Gastrocnemius medialis (tissue), 4 donors: ENCODE measurements around the gene BPHL. TPM values are rescaled to one million over a fixed set of nuclear protein-coding genes. Genes with fewer than 3 reads are reported as not detected.
"Not testable (repeated sequence)": the region's sequence is repeated elsewhere in the genome, so short reads cannot be mapped to it uniquely, and the experiment has no call there.

Experiments used
- ATAC-seq, 2 donors: fragments of 150-250 bp; one replicate each; pipeline ENCODE4 v1.9.1; 2016
- DNase-seq, 2 donors: peaks; one replicate each; pipeline ENCODE4 v3.0.0-alpha.2; 2019
- H3K27ac ChIP-seq, 4 donors: fragments of 200-600 bp; sonication (generic); 1 replicate in 1 of 4; 2 replicates in 3 of 4; pipeline ENCODE4 v1.5.1; 2016 to 2018; ENCODE audit warnings: mild to moderate bottlenecking in 2 of 4, moderate library complexity in 1 of 4
- H3K27me3 ChIP-seq, 3 donors: fragments of 200-600 bp; sonication (generic) in 2 of 3; 1 replicate in 1 of 3; 2 replicates in 2 of 3; pipeline versions ENCODE4 v1.5.1 to v1.6.0; 2016 to 2019; ENCODE audit warnings: mild to moderate bottlenecking in 1 of 3, moderate library complexity in 1 of 3
- H3K36me3 ChIP-seq, 2 donors: fragments of 200-600 bp; sonication (generic) in 1 of 2; one replicate each; pipeline ENCODE4 v1.5.1; 2017 to 2018
- H3K4me1 ChIP-seq, 2 donors: fragments of 200-600 bp; sonication (generic) in 1 of 2; one replicate each; pipeline ENCODE4 v1.5.1; 2016 to 2017; ENCODE audit warnings: mild to moderate bottlenecking in 2 of 2
- H3K4me3 ChIP-seq, 4 donors: fragments of 200-600 bp; sonication (generic) in 3 of 4; 1 replicate in 1 of 4; 2 replicates in 3 of 4; pipeline ENCODE4 v1.5.1; 2016 to 2019; ENCODE audit warnings: mild to moderate bottlenecking in 2 of 4
- H3K9me3 ChIP-seq, 3 donors: fragments of 200-600 bp; sonication (generic) in 2 of 3; 1 replicate in 1 of 3; 2 replicates in 2 of 3; pipeline ENCODE4 v1.5.1; 2016 to 2019
- CTCF ChIP-seq, 5 experiments: fragments of 450-650 bp in 3 of 5; fragments of 200-600 bp in 2 of 5; sonication (generic) in 2 of 5; IDR thresholded peaks in 4 of 5; conservative IDR thresholded peaks in 1 of 5; 1 replicate in 4 of 5; 2 replicates in 1 of 5; pipeline ENCODE4 v1.5.1; 2016 to 2019; ENCODE audit warnings: antibody characterized with exemption in 5 of 5, mild to moderate bottlenecking in 3 of 5, moderate library complexity in 3 of 5
- POLR2A ChIP-seq, 2 donors: fragments of 450-650 bp; IDR thresholded peaks; one replicate each; pipeline ENCODE4 v1.6.1; 2017; ENCODE audit warnings: antibody characterized with exemption in 2 of 2, mild to moderate bottlenecking in 2 of 2, moderate library complexity in 2 of 2
- in situ Hi-C, 4 donors: fragments of 200-750 bp; cut with MboI; loops; one replicate each; pipeline versions ENCODE4 v1.15.0 to v1.8.0; 2017; ENCODE audit warnings: low sequenced_read_pairs in 4 of 4
- intact Hi-C: fragments of 100-400 bp; cut with DNase I; formaldehyde crosslinking; loops from one replicate; pipeline ENCODE4 v1.15.1; 2023; ENCODE audit warnings: low total_unique reads
- total RNA-seq, 4 donors: library from RNA; depleted of rRNA; stranded (reverse); fragments of >200 nt; gene quantifications; one replicate each; pipeline versions ENCODE4 v1.1.0 to v1.2.3, GENCODE V29; 2016

Gene BPHL
- total RNA-seq, 4 donors from 2014 or later = 4.7 to 8.7 (median 5.8) TPM

- Histone ChIP-seq H3K36me3 (peaks cover 0 to 27% of the 10 kb centered on the region in 2 donors), H3K4me3 (no peak overlapping the region), H3K27ac (no peak overlapping the region), H3K27me3 (no peaks in the 10 kb centered on the region), H3K4me1 (peaks cover 8 to 20% of the 10 kb centered on the region in 2 donors), H3K9me3 (no peaks in the 10 kb centered on the region)
- TF ChIP-seq POLR2A (IDR thresholded peaks at IDR 0.05) = no peak
- no peak for TF ChIP-seq CTCF (IDR thresholded peaks at IDR 0.05 in 4 of 5, conservative IDR thresholded peaks at IDR 0.05 in 1 of 5)
- in situ Hi-C loops (loop anchor here in 1 of 4 donors (25.0 kb wide), 1 partner anchor 602 kb away; no protein-coding TSS in a partner anchor), intact Hi-C loops (no loop called here)
- DNase-seq = no peak
- ATAC-seq = no peak
These were observed 17.3 kb downstream of the BPHL start for GRCh38 chr6:3135668-3136291.

GRCh38 chr6:3136292-3137011 lies 17.9 kb downstream of the BPHL start:
- H3K27ac ChIP-seq = peak overlapping the region in 2 of 4 donors; percentile 67 to 74
- in situ Hi-C loops (loop anchor here in 1 of 4 donors (25.0 kb wide), 1 partner anchor 601 kb away; no protein-coding TSS in a partner anchor), intact Hi-C loops (no loop called here)
- H3K4me1 ChIP-seq = peaks cover 8 to 20% of the 10 kb centered on the region in 2 donors
- peaks cover 2 to 33% of the 10 kb centered on the region in 2 donors for H3K36me3 ChIP-seq
- no peaks in the 10 kb centered on the region for H3K9me3 ChIP-seq
- no peak for TF ChIP-seq POLR2A (IDR thresholded peaks at IDR 0.05)
- no peak for TF ChIP-seq CTCF (IDR thresholded peaks at IDR 0.05 in 4 of 5, conservative IDR thresholded peaks at IDR 0.05 in 1 of 5)
- ATAC-seq (no peak), DNase-seq (no peak)
- H3K27me3 ChIP-seq = no peaks in the 10 kb centered on the region
- H3K4me3 ChIP-seq = no peak overlapping the region

GRCh38 chr6:3137057-3137777 lies 18.7 kb downstream of the BPHL start:
- no peaks in the 10 kb centered on the region for H3K27me3 ChIP-seq
- no peaks in the 10 kb centered on the region for H3K9me3 ChIP-seq
- in situ Hi-C loops = loop anchor here in 1 of 4 donors (25.0 kb wide), 1 partner anchor 600 kb away; no protein-coding TSS in a partner anchor
- no peak overlapping the region for H3K4me3 ChIP-seq
- H3K4me1 ChIP-seq = peaks cover 8 to 20% of the 10 kb centered on the region in 2 donors
- H3K36me3 ChIP-seq = peaks cover 2 to 39% of the 10 kb centered on the region in 2 donors
- peak overlapping the region in 3 of 4 donors; percentile 67 to 75 (median 74) for H3K27ac ChIP-seq
- ATAC-seq (no peak), DNase-seq (no peak)
- TF ChIP-seq CTCF (IDR thresholded peaks at IDR 0.05 in 4 of 5, conservative IDR thresholded peaks at IDR 0.05 in 1 of 5) (no peak), POLR2A (IDR thresholded peaks at IDR 0.05) (no peak)
- intact Hi-C loops = no loop called here

GRCh38 chr6:3137873-3138272 lies 19.4 kb downstream of the BPHL start:
- H3K9me3 ChIP-seq, ATAC-seq, H3K4me3 ChIP-seq, H3K27me3 ChIP-seq, DNase-seq, intact Hi-C loops: not testable (repeated sequence)
- Histone ChIP-seq H3K27ac (peak overlapping the region; percentile 47 to 75 (median 70)), H3K36me3 (peaks cover 2 to 45% of the 10 kb centered on the region in 2 donors), H3K4me1 (peaks cover 8 to 20% of the 10 kb centered on the region in 2 donors)
- in situ Hi-C loops = loop anchor here in 1 of 4 donors (25.0 kb wide), 1 partner anchor 599 kb away; no protein-coding TSS in a partner anchor
